Measurements from ENCODE around the gene SLAMF9. TPM values are rescaled to one million over a fixed set of nuclear protein-coding genes. Genes with fewer than 3 reads are reported as not detected.
A peak's percentile ranks its signal among the peaks of the same experiment; 100 is the strongest.

Gene SLAMF9
- total RNA-seq, 1 donor from 2014 or later: not detected

DNA sequence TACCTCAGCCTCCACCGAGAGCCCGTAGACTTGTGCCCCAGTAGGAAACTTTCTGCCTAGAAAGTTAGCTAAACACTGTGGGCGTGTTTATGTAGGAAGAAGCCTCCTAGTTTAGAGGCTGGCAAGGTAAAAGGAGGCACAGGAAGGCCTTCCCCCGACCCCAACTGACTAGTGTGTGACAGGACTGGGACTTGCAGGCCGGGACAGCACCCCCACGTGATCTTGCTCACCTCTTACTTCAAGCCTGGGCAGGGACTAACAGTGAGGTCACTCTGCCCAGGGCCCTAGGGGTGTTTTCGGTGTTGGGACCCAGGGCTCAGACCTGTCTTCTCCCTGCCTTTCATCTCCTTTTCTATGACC, 28.3 kb downstream of the SLAMF9 start:
- H3K36me3 ChIP-seq: peaks cover 2% of the 10 kb centered on the region
- TF ChIP-seq, protein P1, sequence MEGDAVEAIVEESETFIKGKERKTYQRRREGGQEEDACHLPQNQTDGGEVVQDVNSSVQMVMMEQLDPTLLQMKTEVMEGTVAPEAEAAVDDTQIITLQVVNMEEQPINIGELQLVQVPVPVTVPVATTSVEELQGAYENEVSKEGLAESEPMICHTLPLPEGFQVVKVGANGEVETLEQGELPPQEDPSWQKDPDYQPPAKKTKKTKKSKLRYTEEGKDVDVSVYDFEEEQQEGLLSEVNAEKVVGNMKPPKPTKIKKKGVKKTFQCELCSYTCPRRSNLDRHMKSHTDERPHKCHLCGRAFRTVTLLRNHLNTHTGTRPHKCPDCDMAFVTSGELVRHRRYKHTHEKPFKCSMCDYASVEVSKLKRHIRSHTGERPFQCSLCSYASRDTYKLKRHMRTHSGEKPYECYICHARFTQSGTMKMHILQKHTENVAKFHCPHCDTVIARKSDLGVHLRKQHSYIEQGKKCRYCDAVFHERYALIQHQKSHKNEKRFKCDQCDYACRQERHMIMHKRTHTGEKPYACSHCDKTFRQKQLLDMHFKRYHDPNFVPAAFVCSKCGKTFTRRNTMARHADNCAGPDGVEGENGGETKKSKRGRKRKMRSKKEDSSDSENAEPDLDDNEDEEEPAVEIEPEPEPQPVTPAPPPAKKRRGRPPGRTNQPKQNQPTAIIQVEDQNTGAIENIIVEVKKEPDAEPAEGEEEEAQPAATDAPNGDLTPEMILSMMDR (IDR thresholded peaks at IDR 0.05; ENCODE audit: borderline replicate concordance): no peak
- peak overlapping the region; percentile 98 for H3K27ac ChIP-seq (replicated peaks)
- intact Hi-C loops (cut with micrococcal nuclease): no loop called here
- H3K4me3 ChIP-seq: peak overlapping the region; percentile 91
- H3K4me1 ChIP-seq: peaks cover 58% of the 10 kb centered on the region
- DNase-seq: no peak
- no peaks in the 10 kb centered on the region for H3K9me3 ChIP-seq (replicated peaks)
- H3K27me3 ChIP-seq (ENCODE audit: low read depth): no peaks in the 10 kb centered on the region

- intact Hi-C loops (cut with micrococcal nuclease): no loop called here
- Histone ChIP-seq H3K27ac (replicated peaks) (peak within 1 kb of the TSS; percentile 98), H3K4me1 (peaks cover 64% of the 10 kb centered on the region), H3K9me3 (replicated peaks) (no peaks in the 10 kb centered on the region), H3K27me3 (ENCODE audit: low read depth) (no peaks in the 10 kb centered on the region), H3K36me3 (peaks cover 9% of the 10 kb centered on the region), H3K4me3 (peak within 1 kb of the TSS; percentile 91)
- peak; percentile 94 for DNase-seq
- TF ChIP-seq, protein P1 (IDR thresholded peaks at IDR 0.05; ENCODE audit: borderline replicate concordance): no peak
Observed at GRCh38 chr1:159924791-159925718, 29.0 kb downstream of the SLAMF9 start, which contains the start of gene TAGLN2. Gene TAGLN2 (minus strand): TSS chr1:159925507. CDS start chr1:159920509, 4,998 bp downstream.

GRCh38 chr1:159924025-159924790, 29.8 kb downstream of the SLAMF9 start:
- peak overlapping the region; percentile 91 for H3K4me3 ChIP-seq
- intact Hi-C loops (cut with micrococcal nuclease): no loop called here
- TF ChIP-seq, protein P1 (IDR thresholded peaks at IDR 0.05; ENCODE audit: borderline replicate concordance): no peak

DNA sequence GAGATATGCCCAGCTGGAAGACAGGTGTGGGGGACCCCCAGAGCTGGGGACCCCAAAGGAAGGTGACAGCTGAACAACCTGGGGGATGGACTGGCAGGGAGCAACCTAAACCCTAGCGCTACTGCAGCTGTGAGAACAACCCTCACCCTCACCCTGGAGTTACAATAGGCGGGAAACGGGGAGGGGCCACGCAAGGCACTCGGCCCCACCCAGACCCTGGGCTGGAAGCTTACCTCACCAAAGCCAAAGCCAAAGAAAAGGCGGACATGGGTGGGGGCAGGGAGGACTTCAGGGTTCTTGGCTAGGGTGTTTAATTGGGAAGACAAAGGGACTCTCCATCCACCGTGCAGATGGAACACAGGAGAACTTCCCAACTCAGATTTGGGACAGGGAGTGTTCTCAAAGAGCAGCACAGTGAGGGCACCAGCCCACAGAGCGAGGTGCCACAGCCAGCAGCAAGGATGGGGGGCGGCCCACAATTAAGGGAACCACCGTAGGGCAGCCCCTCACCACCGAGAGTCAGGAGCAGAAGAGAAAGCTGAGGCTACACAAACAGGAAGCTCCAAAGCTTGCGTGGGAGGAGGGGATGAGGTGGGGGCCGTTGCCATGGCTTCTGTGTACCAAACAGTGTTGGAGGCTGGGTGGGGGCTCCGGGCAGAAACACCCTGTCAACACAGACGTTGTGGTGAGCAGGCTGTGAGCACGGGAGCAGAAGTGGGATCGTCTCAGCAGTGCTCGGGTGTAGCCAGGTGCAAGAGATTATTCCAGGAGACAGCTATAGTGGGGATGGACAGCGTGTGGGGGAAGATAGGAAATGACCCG, 30.6 kb downstream of the SLAMF9 start:
- Histone ChIP-seq H3K27ac (replicated peaks) (peak overlapping the region; percentile 98), H3K4me3 (peak overlapping the region; percentile 91), H3K36me3 (peaks cover 25% of the 10 kb centered on the region), H3K27me3 (ENCODE audit: low read depth) (no peaks in the 10 kb centered on the region), H3K4me1 (peaks cover 80% of the 10 kb centered on the region), H3K9me3 (replicated peaks) (no peaks in the 10 kb centered on the region)
- intact Hi-C loops (cut with micrococcal nuclease): no loop called here
- TF ChIP-seq, protein P1 (IDR thresholded peaks at IDR 0.05; ENCODE audit: borderline replicate concordance): no peak
- peak; percentile 89 for DNase-seq

More at GRCh38 chr1:159924025-159924790, 29.8 kb downstream of the SLAMF9 start:
- H3K36me3 ChIP-seq: peaks cover 17% of the 10 kb centered on the region
- DNase-seq: peak; percentile 90
- H3K4me1 ChIP-seq: peaks cover 73% of the 10 kb centered on the region
- no peaks in the 10 kb centered on the region for H3K9me3 ChIP-seq (replicated peaks)
- H3K27me3 ChIP-seq (ENCODE audit: low read depth): no peaks in the 10 kb centered on the region
- peak overlapping the region; percentile 98 for H3K27ac ChIP-seq (replicated peaks)
